AG09309 (cell line): ENCODE measurements around the gene CERS2.

Experiments
- DNase-seq: peaks from one replicate; pipeline ENCODE4 v3.0.0-alpha.2; 2010; ENCODE audit warnings: low read depth
- H3K4me3 ChIP-seq: 2 replicates; pipeline ENCODE4 v1.5.1; 2011; ENCODE audit warnings: mild to moderate bottlenecking, low read depth, low read length, moderate library complexity; ENCODE audit not compliant: control insufficient read depth
- TF ChIP-seq, protein P1 (sequence below): IDR thresholded peaks from 2 replicates; pipeline ENCODE4 v1.5.1; 2011; ENCODE audit warnings: mild to moderate bottlenecking, low read depth, low read length, inconsistent platforms; ENCODE audit not compliant: insufficient read depth, control insufficient read depth; ENCODE audit errors: missing control alignments

The CERS2 gene

DNA sequence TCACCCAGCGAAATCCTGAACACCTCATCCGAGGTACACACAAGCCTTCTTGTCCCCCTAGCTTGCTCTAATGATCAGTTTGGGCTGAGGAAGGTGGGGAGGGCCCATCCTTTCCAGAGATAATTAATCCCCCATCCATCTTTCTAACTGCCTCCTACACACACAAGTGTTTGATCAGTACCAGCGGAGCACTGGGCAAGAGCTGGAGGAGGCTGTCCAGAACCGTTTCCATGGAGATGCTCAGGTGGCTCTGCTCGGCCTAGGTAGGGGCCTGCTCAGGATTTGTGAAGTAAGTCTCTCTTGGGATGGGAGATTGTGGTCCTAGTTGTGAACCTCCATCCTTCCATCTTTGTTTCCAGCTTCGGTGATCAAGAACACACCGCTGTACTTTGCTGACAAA lies 13.3 kb upstream of the CERS2 start:
- H3K4me3 ChIP-seq, result no peak overlapping the region
- DNase-seq, result no peak
- TF ChIP-seq, protein P1, sequence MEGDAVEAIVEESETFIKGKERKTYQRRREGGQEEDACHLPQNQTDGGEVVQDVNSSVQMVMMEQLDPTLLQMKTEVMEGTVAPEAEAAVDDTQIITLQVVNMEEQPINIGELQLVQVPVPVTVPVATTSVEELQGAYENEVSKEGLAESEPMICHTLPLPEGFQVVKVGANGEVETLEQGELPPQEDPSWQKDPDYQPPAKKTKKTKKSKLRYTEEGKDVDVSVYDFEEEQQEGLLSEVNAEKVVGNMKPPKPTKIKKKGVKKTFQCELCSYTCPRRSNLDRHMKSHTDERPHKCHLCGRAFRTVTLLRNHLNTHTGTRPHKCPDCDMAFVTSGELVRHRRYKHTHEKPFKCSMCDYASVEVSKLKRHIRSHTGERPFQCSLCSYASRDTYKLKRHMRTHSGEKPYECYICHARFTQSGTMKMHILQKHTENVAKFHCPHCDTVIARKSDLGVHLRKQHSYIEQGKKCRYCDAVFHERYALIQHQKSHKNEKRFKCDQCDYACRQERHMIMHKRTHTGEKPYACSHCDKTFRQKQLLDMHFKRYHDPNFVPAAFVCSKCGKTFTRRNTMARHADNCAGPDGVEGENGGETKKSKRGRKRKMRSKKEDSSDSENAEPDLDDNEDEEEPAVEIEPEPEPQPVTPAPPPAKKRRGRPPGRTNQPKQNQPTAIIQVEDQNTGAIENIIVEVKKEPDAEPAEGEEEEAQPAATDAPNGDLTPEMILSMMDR, result no peak

DNA sequence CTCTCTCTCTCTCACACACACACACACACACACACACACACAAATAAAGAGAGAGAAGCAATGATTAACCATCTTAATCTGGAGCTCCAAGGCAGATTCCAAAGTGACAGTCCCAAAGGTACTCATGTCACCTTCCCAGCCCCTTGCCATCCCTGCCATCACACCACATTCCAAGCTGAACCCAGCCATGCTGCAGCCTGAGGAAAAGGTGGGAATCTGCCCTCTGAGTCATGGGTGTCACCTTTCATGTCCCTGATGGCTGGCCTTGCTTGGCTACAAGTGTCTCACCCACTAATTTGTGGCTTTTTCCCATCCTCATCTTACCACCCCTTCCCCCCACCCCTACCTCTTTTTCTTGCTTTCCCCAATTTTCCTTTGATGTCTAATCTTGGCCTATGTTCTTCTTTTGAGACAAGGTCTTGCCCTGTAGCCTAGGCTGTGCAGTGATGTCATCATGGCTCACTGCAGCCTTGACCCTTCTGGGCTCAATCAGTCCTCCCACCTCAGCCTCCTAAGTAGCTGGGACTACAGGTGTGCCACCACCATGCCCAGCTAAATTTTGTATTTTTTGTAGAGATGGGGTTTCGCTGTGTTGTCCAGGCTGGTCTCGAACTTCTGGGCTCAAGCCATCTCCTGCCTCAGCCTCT lies 10.7 kb upstream of the CERS2 start:
- no peak for DNase-seq
- TF ChIP-seq, protein P1, result no peak
- H3K4me3 ChIP-seq, result no peak overlapping the region

DNA sequence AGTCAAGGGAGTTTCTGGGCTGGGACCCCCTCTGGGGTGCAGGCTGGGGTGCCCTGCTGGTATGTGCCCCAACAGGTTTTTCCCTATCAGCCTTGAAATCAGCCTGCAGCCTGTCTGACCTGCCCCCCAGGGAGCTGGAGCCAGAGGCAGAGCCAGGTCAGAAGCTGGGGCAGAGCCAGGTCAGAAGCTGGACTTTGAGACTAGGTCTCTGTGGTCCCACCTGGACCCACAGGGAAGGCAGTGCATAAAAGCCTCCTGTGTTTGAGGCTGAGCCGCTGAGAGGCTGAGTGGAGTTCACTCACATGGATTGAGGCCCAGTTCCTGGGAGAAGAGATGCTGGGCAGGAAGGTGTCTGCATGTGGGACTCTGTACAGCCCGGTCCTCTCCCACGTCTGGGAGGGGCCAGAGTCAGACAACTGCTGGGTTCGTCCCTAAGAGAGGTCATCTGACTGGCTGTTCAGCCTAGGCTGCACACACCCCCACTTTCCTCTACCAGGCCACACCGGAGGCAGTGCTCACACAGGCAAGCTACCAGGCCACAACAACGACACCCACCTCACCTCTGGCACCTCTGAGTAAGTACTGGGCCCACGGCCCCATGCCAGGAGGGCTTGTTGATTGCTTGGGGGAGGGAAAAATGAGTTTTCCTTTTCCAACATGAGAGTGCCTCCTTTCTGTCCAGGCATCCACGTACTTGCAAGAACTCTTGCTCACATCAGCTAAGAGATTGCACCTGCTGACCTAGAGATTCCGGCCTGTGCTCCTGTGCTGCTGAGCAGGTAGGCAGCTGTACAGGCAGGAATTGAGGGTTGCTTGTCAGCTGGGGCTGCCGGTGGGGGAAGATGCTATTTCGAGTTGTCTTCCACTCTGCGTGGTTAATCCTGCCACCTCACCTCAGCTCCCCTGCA lies 7.4 kb upstream of the CERS2 start, which contains the start of gene ANXA9:
ANXA9 (plus strand) TSS at position 488 of the 908 bp plus-strand sequence. CDS start 814 bp downstream, outside the sequence.
- no peak for DNase-seq
- TF ChIP-seq, protein P1, result no peak
- no peak within 1 kb of the TSS for H3K4me3 ChIP-seq

DNA sequence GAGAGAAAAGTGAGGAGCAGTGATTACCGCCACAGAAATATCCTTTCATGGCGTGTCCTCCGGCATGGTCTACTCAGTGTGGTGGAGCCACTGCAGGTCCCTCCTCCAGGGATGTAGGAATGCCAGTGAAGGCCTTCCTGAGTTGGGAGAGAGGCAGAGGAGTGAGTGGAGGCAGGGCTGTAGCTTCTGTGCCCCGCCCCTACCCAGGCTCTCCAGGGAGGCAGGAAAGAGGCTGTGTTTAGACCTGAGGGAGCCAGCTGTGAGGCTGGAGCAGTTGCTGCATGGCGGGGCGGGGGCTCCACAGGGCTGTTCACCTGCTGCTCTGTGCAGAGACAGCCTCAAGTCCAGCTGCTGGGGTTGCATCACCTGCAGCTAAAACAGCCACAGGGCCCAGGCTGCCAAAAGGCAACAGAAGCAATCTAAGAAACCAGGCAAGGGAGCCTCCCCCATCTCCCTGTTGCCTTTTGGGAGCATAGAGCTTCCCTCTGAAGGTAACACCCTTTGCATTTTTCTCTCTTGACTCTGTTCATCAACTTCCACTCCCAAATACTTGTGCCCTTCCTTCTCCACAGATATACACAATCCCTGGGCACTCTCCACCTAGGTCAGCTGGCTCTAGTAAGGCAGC lies 6.7 kb upstream of the CERS2 start:
- no peak overlapping the region for H3K4me3 ChIP-seq
- TF ChIP-seq, protein P1, result no peak
- DNase-seq, result no peak

DNA sequence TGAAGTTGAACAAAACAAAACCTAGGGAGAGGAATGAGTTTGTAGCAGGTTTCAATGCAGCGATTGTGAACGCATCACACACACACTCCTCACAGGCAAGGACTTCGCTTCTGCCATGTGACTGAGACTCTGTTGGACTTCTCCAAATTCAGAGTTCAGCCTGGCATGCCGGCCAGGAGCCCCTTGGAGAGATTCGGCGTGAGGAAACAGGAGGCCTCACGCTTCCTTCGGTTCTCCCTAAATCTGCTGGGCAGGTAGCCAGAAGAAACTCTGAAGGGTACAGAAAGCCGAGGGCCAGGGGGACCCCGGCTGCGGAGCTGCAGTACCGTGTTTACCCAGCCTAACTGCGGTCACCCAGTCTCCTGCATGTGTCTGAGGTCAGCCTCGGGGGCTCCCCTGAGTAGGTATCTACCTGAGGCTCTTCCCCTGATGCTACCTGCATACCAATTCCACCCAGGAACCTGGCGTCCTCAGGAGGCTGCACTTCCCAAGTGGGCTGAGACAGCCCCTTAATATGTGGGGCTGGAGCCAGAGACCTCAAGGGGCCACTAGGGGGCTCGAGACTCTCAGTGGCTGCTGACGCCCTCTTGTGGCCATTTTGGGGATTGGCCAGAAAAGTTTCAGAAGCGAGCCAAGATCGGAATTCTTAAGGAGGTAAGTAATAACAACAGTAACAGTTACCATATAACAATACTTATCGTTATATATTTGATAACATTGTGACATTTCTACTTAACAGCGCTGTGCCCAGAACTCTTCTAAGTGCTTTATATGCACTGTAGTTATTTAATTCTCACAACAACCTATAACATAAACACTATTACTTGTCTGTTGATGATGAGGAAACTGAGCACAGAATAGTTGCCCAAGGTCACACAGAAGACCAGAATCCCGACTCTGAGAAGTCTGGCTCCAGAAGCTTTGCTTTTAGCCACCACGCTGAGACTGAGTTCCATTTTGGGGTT lies 4.7 kb upstream of the CERS2 start:
- H3K4me3 ChIP-seq, result no peak overlapping the region
- TF ChIP-seq, protein P1, result peak; percentile 100

More for the DNA sequence above, 4.7 kb upstream of the CERS2 start:
- peak; percentile 53 for DNase-seq
